ENCODE results near the gene MTA3.

The MTA3 gene

GRCh38 chr2:42742740-42743658, 174.6 kb downstream of the MTA3 start:
- ATAC-seq = no peak

DNA sequence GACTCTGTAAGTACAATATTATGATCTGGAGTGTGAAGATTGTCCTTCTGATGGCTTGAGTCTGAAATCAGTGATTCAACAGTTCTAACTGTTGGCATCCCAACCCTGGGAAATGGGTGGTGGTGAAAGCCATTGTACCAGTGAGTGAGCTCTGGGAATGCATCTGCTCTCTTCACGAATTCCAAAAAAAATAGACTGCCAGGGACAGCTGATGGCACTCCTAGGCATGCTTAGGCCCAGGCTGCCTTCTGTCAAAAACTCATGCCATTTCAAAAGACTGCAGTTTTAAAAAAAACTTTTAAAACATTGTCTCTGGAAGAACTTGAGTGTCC, 175.2 kb downstream of the MTA3 start:
- ATAC-seq = no peak

GRCh38 chr2:42744545-42745082, 176.2 kb downstream of the MTA3 start:
- no peak for ATAC-seq

DNA sequence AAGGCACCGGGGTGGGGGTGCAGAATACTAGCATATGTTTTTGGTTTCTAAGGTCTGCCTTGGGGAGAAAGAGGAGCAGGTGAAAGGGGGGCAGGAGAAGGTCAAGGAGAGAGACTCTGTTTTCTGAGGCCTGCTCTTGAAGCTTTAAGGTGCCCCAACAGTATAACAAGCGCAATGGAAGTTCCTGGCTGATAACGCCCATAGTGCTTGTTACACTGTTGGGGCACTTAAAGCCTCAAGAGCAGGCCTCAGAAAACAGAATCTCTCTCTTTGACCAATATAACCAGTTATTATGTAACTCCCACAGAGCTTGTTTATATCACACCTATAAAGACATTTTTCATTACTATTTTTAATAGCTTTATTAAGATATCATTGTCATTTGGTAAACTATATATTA, 179.0 kb downstream of the MTA3 start:
- ATAC-seq = no peak

DNA sequence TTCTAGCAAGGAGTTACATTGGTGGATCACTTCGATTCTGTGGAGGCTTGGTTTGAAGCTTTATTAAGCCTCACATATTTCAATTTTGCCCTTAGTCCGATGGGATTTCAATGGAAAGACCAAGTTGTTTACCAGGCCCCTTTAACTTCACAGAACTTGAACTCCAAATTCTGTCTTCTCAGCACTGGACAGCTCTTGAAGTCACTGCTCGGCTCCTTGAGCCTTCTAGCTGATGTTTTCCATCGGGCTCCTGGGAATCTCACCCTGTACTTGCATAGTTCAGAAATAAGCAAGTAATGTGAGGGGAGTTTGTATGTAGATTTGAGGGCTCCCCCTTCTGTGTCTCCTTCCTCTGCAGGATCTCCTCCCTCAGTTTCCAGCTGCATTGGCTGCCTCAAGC, 180.4 kb downstream of the MTA3 start:
- no peak for ATAC-seq

- ATAC-seq = peak in 1 of 2 donors; percentile 25
Measured at GRCh38 chr2:42752314-42752713, 183.9 kb downstream of the MTA3 start.

GRCh38 chr2:42752816-42753813, 184.7 kb downstream of the MTA3 start:
- no peak for ATAC-seq

- peak; percentile 22 to 51 for ATAC-seq
Measured at GRCh38 chr2:42754021-42754775, 185.8 kb downstream of the MTA3 start.

- no peak for ATAC-seq
Measured at GRCh38 chr2:42754776-42755140, 186.3 kb downstream of the MTA3 start.

- peak in 1 of 2 donors; percentile 18 for ATAC-seq
Measured at GRCh38 chr2:42755191-42755880, 186.9 kb downstream of the MTA3 start.

DNA sequence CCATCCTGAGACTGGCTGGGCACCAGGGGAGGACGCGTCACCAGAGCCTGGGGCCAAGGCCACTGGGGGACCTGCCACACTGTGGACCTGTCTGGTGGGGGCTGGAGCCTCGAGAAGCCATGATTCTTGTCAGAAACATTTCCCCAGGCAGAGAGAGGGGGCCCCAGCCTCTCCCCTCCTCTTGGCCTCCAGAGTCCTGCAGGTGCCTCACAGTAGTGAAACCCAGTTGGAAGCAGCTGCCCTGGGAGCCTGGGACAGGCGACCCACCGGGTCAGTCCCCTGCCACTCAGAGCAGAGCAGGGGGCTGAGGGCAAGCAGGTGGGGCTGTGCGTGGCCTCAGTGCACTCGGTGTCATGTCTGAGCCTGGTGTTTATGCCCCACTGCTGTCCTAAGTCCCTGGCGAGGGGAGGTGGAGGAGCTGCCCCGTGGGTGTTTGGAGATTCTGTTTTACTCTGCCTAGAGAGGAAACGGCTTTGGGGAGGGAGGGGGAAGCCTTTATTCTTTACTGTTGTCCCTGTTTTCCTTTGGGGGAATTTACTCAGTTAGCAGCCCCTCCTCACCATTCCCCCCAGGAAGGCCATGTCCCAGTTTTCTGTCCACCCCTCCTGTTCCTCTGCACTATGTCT, 187.8 kb downstream of the MTA3 start:
- ATAC-seq = no peak

DNA sequence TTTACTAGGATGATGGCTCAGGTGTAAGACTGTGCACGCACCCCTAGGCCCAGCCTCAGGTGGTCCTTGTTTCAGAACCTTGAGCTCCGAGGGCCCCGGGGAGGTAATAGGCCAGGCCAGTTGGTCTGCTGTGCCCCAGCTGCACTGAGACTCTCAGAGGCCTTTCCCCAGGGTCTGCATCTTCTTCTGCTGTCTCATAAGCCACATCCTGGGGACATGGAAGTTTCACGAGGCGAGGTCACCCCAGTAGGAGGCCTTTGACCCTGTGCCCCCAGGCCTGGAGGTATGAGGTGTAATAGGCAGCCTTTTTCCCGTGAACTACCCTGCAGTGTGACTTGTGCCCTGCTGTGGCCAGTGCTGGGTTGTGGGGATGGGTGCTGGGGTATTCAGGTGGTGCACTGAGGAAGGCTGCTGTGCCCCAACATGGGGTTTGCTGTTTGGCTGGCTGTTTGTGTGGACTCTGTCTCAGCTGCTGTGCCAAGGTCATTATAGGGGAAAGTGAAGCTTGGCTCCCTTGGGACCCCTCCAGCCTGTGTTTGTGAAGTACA, 188.6 kb downstream of the MTA3 start:
- ATAC-seq = no peak

GRCh38 chr2:42757981-42758740, 189.7 kb downstream of the MTA3 start:
- no peak for ATAC-seq

GRCh38 chr2:42758751-42759150, 190.3 kb downstream of the MTA3 start:
- no peak for ATAC-seq

DNA sequence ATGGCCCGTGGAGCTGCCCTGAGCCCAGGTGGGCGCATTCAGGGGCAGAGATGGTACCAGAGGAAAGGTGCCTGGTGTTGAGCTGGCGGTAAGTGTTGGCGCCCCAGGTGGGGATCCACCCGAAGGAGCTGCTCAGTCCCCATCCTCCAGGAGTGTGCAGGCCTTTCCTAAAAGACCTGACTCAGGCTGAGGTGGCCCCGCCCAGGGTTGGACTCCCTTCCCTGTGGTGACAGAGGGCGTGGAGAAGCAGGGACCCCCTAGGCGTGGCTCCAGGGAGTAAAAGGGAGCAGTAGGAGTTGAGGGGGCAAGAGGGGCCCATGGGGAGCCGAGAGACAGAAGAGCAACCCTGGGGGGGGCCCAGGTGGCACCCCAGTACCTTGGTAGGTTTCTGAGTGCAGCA, 193.1 kb downstream of the MTA3 start:
- ATAC-seq = no peak

DNA sequence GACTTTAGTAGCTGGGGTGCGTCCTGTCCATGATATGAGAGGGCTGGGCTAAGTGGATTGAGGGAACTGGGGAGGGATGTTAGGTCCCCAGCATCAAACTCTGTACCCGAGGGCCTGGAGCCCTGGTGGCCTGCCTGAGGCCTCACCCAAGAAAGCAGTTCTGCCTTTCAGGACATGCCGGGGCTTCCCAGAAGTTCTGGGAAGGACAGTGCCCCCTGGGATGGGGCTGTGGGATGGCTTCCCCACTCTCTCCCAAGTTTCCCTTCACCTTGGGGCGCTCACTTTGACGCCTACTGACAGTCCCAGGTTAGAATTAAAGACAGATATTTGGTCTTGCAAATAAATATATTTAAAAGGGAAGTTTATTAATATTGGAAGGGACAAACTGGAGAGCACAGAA, 193.7 kb downstream of the MTA3 start:
- ATAC-seq = no peak

DNA sequence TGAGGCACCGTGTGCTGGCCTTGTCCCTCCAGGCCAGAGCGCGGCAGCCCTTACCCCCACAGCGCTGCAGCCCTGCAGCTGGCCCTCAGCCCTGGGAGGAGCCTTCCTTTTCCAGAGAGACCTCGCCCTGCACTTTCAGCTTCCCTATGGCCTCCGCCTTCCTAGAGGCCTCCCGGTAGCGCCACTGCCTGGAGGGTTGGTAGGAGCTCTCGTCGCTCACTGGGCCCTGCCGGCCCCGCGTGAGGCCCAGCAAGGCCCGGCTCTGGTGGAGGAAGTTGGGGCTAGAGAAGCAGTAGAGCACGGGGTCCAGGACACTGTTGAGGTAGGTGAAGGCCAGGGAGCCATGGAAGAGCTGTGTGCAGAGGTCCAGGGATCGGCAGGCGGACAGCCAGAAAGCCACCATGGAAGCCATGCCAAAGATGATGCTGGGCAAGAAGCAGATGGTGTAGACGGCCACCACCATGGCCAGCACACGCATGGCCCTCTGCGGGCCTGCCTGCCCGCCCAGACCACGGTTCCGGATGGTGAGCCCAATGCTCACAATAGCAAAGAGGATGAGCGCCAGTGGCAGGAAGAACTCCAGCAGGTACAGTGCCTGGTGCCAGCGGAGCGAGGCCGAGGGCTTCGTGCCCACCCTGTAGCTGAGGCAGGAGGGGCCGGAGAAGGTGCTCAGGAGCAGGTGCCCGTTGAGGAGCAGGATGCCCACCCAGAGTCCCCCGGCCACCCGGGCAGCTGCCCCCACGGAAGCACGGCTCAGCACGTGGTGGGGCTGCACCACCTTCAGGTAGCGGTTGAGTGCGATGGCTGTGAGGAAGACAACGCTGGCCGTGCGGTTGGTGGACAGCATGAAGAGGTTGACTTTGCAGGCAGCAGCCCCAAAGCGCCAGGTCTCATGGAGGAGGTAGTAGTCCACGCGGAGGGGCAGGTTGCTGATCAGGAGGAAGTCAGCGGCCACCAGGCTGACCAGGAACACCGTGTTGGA, 194.7 kb downstream of the MTA3 start:
- ATAC-seq = no peak

DNA sequence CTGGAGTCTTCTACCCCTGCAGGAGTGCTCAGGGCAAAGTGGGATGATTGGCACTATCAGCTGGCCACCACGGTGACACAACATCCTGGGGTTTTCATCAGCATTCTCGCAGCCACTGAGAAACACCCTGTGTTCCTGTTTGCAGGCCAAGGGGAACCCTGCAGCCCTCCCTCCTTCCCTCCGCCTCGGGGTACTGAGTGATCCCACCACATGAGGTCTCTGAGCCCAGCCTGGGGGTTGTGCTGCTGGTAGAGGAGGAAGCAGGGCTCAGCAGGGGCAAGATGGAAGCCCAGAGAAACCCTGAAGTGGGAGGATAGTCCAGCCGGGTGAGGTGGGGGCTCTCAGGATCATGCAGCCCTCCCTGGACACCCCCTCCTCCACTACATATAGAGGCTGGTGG, 195.7 kb downstream of the MTA3 start, which contains the start of gene OXER1:
OXER1 (minus strand) TSS at position 40 of the 400 bp plus-strand sequence. CDS start 73 bp downstream, outside the sequence.
- ATAC-seq = no peak

GRCh38 chr2:42764901-42765300, 196.5 kb downstream of the MTA3 start:
- no peak for ATAC-seq

Data from activated CD4-positive, CD25-positive, alpha-beta regulatory T cell treated with anti-CD3 and anti-CD28 coated beads, Interleukin-2, amount 50 U/mL, for 24 hours (primary cell).